DOHH2 (cell line): Measurements from ENCODE around the gene LDLRAD4.

ENCODE experiments used
- EZH2phosphoT487 ChIP-seq: fragments of 200-600 bp; sonication (generic); IDR thresholded peaks from 2 replicates; pipeline ENCODE4 v1.6.1; 2017; ENCODE audit warnings: borderline replicate concordance, mild to moderate bottlenecking, antibody characterized with exemption, low read length, moderate library complexity, mixed read lengths
- TF ChIP-seq, protein P1 (sequence below): fragments of 200-600 bp; sonication (generic); IDR thresholded peaks from one replicate; pipeline ENCODE4 v1.5.1; 2014; ENCODE audit warnings: antibody characterized with exemption, mild to moderate bottlenecking, low read depth, low read length; ENCODE audit not compliant: poor library complexity, severe bottlenecking

DNA sequence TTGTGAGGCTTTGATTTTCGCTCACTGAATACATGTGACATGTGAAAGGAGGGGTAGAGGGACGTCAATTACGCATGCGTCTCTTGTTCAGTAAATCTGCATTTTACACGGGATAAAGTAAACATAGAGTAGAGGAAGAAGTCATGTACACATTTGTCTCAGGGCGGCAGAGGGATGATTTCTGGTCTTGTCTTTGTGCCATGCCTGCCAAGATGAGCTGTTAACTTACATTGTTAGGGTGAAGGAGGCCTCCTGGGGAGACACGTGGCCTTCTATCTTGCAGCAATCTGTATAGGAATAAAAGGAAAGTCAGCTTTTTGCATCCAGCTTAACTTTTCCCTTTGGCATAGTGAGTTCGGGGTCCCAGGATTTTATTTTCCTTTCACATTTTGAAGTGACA lies 106.3 kb downstream of the LDLRAD4 start:
- TF ChIP-seq, protein P1, sequence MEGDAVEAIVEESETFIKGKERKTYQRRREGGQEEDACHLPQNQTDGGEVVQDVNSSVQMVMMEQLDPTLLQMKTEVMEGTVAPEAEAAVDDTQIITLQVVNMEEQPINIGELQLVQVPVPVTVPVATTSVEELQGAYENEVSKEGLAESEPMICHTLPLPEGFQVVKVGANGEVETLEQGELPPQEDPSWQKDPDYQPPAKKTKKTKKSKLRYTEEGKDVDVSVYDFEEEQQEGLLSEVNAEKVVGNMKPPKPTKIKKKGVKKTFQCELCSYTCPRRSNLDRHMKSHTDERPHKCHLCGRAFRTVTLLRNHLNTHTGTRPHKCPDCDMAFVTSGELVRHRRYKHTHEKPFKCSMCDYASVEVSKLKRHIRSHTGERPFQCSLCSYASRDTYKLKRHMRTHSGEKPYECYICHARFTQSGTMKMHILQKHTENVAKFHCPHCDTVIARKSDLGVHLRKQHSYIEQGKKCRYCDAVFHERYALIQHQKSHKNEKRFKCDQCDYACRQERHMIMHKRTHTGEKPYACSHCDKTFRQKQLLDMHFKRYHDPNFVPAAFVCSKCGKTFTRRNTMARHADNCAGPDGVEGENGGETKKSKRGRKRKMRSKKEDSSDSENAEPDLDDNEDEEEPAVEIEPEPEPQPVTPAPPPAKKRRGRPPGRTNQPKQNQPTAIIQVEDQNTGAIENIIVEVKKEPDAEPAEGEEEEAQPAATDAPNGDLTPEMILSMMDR: no peak
- no peak for TF ChIP-seq EZH2phosphoT487
